Measurements from ENCODE around the gene FBLN7.
"Not testable (repeated sequence)": the region's sequence is repeated elsewhere in the genome, so short reads cannot be mapped to it uniquely, and the experiment has no call there.

Gene FBLN7

DNA sequence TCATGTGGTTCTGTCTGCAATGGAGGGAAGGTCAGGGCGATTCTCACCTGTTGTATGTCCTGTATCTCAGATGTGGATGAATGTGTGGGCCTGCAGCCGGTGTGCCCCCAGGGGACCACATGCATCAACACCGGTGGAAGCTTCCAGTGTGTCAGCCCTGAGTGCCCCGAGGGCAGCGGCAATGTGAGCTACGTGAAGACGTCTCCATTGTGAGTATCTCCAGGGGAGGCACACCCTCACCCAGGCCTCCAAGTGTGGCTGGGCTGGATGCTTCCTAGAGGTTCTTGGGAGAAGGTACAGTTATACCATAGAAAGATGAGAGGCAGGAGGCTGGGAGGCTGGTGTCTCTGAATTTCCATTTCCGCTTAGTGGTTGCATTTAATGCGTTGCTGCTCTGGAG is 46.9 kb downstream of the FBLN7 start:
- no peak for DNase-seq

DNA sequence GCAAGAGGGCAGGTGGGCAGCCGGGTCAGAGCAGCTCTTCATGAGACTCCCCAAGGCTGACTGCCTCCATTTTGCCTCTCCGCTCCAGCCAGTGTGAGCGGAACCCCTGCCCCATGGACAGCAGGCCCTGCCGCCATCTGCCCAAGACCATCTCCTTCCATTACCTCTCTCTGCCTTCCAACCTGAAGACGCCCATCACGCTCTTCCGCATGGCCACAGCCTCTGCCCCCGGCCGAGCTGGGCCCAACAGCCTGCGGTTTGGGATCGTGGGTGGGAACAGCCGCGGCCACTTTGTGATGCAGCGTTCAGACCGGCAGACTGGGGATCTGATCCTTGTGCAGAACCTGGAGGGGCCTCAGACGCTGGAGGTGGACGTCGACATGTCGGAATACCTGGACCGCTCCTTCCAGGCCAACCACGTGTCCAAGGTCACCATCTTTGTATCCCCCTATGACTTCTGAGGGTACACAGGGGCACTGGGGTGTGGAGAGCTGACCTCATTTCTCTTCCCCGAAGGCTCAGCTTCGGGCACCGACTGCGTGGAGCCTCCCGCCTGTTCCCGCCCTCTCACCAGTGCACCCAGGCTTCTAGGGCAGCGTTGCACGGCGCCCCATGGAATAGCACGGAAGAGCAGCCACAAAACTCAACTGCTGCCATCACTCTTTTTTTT is 49.0 kb downstream of the FBLN7 start:
- DNase-seq = no peak

DNA sequence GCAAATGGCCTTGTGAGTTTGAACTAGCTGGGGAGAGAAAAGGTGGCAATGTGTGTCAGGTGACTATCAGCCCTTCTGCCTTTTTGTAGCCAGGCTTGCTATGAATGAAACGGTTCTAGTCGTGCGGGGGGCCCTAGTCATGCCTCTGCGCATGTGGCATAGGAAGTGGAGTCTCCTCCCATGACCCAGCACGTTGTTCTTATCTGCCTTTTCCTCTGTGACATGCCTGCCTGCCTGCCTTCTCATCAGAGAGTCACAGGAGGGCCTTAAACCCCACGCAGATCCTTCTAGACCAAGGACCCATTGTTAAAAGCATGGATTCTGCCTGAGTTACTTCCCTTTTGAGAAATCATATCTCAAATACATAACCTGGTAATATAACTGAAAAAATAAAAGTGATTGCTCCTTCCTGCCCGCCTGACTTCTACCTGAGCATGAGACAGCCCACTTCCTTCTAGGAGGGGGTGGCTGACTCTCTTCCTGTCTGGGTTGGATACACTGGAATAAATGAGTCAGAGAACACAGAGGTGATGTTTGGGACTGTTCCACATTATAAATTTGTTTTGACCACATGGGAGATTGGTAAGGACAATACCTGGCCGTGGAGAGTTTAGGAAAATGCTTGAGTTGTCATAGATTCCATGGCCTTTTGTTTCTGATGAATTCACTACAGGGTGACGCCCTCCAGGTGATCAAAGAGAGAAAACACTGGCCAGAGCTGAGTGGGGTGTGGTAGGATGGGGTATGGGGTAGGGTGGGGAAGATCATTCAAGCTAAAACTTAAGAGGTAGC is 49.8 kb downstream of the FBLN7 start:
- no peak for DNase-seq

DNA sequence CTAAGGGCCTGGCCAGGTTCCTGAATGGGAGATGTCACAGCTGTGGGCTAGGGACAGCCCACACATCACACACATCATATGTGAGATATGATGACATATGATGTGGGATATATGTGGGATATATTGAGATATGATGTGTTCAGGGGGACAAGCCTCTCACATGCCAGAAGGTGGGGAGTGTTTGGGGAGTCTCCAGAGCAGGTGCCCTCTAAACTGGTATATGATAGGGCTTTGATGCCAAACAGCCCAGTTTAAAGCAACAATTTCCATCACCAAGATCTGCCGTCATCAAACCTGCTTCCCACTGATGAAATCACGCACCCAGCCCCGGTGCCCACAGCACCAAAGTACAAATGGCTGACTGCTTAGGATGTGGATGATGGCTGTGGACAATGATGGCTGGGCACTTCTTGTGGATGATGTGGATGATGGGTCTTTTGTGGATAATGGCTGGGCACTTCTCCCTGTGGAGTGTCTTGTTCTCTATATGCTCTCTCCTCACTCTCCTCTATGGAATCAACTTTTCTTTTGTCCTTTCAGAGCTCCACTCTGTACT is 50.9 kb downstream of the FBLN7 start:
- DNase-seq = no peak

GRCh38 chr2:112194028-112194427 is 55.8 kb downstream of the FBLN7 start:
- no peak for DNase-seq

DNA sequence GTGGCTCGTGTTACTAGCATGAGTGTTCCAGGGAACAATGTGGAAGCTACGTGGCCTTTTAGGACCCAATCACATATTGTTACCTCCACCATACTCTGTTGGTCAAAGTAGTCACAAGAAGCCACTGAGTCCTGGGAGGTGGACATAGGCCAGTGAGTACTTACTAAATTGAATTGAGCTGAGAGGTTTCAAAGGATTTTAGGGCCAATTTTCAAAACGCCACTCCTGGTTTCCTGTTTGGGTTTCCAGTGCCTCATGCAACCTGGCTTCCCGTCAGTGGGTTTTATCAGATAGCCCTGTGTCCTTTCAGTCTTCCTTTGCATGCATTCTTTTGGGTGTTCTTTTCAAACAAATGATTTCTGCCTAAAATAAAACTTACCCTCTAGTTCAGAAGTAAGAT is 56.3 kb downstream of the FBLN7 start:
- no peak for DNase-seq

- no peak for DNase-seq
Measured at GRCh38 chr2:112195167-112195766, 57.1 kb downstream of the FBLN7 start.

DNA sequence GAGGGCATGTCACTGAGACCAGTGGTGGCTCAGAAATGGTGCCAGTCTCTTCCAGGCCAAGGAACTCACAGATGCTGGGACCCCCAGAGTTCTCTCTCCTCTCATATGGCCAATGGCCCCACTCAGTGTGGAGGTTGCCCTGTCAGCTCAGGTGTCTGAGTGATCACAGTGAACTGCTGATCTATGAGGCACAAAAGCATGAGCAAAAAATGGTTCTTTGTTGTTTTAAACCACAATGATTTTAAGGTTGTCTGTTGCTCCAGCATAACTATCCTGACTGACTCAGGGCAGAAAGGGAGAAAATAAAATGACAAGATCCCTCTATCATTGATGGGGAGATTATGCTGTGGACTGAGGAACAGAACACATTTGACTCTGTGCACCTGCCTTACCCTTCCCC is 57.8 kb downstream of the FBLN7 start:
- DNase-seq = no peak

GRCh38 chr2:112197868-112198267 is 59.7 kb downstream of the FBLN7 start:
- DNase-seq = no peak

- DNase-seq = no peak
Measured at GRCh38 chr2:112198780-112199179, 60.6 kb downstream of the FBLN7 start.

- no peak for DNase-seq
Measured at GRCh38 chr2:112199188-112199587, 61.0 kb downstream of the FBLN7 start.

DNA sequence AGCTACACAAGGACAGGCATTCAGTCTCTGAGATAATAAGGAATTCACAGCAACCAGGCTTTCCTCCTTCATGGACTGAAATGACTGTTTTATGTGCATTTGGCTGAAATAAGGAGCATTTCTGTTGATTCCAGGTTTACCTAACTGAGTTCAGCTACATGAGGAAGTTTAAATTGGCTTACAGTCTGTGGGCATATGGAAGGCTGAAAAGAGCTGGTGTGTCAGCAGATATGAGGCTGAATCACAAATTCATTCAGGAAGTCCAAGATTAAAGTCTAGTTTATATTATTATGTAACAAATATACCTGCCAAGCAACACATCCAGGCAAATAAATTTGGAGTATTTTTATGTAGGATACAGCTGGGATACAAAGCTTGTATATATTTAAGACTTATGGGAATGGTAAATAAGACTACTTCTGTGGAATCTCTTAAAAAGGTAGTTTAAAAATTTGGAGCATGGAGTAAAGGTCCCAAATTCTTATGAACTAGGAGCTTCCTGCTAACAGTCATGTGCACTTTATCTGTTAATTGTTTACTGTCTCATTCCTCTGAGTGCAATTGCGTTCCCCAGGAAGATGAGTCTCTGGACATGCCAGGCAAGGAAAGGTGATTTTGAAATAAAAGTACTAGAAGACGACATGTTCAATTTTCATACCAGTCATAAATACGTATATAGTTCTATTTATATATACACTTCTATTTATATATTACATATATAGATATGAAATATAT is 63.7 kb downstream of the FBLN7 start:
- no peak for DNase-seq

GRCh38 chr2:112204411-112204810 is 66.2 kb downstream of the FBLN7 start:
- DNase-seq = no peak

DNA sequence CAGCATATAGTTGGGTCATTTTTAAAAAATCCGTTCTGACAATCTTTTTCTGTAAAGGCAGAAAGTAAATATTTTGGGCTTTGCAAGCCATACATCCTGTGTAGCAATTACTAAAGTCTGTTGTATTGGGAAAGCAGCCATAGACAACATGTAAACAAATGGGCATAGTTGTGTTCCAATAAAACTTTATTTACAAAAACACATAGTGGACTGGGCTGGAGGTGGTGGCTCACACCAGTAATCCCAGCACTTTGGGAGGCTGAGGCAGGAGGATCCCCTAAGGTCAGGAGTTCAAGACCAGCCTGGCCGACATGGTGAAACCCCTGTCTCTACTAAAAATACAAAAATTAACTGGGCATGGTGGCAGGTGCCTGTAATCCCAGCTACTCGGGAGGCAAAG is 69.7 kb downstream of the FBLN7 start:
- not testable (repeated sequence) for DNase-seq

DNA sequence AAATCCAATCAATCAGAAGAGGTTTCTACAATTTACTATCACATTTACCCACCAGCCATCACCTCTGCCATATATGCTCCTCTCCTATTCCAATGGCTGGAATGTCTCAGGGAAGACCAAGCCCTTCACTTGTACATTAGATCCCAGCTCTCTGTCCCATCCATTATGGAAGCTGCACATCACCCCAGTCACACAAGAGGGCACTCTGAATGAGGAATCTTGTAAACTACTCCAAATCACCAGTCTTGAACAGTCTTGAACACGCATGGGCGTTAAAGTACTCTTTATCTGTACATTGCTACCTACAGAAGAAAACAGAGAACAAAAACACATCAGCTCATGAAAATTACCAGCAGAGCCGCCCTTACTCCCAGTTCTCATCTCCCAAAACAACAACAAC is 78.0 kb downstream of the FBLN7 start:
- DNase-seq = no peak

DNA sequence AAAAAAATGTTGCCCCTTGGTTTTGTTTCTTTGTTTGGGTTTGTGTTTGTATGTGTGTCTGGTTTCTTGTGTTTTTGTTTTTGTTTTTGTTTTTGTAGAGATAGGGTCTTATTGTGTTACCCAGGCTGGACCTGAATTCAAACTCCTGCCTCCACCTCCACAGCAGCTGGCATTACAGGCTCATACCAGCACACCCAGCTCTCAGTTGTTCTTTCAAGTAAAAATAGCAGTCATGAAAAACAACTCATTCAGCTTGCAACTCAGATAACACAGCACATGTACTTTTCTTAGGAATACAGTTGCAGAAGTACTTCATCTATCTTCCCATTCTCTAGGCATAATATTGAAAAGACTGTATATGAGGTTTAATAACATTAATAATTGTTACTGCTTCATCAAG is 79.7 kb downstream of the FBLN7 start:
- no peak for DNase-seq

- DNase-seq = no peak
Measured at GRCh38 chr2:112220186-112220585, 82.0 kb downstream of the FBLN7 start.

GRCh38 chr2:112220831-112221230 is 82.6 kb downstream of the FBLN7 start:
- no peak for DNase-seq

DNA sequence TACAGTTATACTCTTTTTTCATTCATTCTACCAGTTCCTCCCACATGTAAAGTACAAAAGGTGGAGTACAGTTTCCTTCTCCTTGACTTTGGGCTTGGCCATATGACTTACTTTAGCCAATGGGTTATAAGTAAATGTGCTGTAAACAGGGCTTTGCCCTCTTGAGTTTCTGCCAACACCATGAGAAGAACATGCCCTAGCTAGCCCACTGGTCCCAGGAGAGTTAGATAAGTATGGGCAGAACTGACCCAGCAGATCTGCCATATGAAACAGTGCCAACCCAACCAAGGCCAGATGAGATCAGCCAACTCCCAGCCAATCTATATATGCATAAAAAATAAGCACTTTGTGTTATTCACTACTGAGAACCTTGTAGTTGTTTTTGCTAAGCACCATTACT is 91.2 kb downstream of the FBLN7 start:
- DNase-seq = no peak

GRCh38 chr2:112230371-112230770 is 92.2 kb downstream of the FBLN7 start:
- no peak for DNase-seq

All from inflammatory macrophage (primary cell).